OCI-M1 (cell line): ENCODE measurements around the gene MAP7.

Experiments
- DNase-seq: peaks from one replicate; lab custom pipeline; 2025; lab: John Stamatoyannopoulos, UW

MAP7 gene

DNA sequence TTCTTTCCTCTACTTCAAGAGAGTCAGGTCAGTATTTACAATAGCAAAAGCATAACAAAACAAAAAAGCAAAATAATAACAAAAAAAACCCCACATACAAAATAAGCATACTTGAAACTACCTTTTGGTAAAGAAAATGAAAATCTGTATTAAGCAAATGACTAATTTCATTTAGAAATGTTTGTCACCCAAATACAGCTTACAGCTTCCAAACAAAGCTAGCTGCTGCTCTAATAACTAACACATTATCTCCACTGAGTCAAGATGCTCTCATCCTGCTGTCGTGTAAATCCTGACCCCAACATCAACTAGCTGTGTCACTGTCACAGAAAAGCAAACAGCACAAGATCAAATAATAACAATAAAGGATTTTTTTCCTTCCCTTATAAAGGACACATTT is 21.7 kb downstream of the MAP7 start:
- DNase-seq: no peak

- no peak for DNase-seq
These were observed 22.4 kb downstream of the MAP7 start for GRCh38 chr6:136527831-136528230.

DNA sequence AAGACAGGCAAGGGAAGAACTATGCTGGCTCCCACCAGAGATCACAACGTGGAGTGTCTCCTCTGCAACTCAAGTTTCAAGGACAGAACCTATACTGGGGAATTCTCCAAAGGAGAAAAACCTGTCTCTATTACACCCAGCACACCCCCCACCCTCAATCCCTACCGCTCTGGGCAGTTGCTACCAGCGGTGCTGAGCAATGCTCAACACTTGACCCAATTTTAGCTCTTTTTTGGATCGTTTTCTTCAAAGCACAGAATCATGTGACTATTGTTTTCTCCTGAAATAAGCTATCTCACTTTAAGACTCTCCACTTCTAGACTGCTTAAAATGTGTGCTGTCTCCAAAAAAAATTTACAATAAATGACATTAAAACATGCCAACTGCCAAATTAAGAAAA is 23.3 kb downstream of the MAP7 start:
- DNase-seq: no peak

DNA sequence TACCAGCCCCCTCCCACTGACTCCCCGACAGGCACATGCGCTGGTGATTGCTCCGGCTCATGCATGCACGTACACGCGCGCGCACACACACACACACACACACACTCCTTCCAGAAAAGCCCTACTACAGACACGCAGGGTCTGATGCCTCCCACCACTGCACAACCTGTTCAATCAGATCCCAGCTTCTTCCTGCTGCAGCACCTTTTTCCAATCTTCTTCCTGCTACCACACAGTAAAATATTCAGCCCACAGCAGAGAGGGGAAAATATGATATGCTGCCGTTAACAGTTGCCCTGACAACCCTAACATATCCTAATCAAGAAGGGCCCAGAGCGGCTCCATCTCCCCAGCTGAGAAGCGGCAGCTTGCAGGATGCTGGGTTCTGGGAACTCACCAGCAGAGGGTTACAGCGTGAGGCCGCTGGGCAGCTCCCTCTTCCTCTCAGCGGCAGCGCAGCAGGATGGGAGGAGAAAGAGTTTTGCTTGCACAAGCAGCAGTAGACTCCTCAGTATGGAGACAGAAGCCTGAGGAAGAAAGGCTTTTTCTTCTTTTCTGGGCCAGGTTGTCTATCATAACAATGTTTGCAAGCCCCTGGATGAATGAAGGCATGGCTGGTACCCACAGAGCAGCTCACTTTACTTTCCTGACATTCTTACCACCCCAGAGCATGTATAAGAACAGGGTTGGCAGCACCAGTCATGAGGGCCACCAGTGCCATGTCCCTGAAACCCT is 23.9 kb downstream of the MAP7 start:
- DNase-seq: peak; percentile 48

- DNase-seq: no peak
These were observed 24.5 kb downstream of the MAP7 start for GRCh38 chr6:136525586-136526195.

- peak; percentile 67 for DNase-seq
These were observed 25.2 kb downstream of the MAP7 start for GRCh38 chr6:136524936-136525413.

DNA sequence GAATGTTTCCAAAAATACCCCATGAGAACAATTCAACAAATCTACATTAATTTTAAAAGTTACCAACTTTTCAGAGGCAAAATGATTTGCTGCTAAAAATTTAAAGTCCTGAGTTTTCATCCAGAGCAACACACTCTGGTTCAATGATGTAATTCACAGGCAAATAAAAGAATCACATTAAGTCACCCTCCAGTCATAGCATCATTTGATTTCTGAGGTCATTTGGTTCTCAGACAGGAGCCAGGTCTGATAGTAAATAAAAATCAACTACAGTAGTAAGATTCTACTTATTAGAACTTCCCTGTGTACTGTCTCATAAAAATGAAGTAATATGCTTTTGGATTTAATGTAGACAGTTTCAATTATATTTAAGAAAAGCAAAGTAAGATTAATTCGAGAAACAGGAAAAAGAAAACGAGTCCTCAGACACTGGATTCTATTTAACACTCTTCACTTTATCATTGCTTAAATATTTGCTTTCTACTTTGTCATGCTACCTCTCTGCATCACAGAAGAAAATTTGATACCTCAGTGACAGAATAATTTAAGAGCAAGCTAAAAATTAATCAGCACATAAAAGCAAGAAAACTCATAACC is 25.8 kb downstream of the MAP7 start:
- DNase-seq: no peak

- no peak for DNase-seq
These were observed 27.0 kb downstream of the MAP7 start for GRCh38 chr6:136523196-136523595.

DNA sequence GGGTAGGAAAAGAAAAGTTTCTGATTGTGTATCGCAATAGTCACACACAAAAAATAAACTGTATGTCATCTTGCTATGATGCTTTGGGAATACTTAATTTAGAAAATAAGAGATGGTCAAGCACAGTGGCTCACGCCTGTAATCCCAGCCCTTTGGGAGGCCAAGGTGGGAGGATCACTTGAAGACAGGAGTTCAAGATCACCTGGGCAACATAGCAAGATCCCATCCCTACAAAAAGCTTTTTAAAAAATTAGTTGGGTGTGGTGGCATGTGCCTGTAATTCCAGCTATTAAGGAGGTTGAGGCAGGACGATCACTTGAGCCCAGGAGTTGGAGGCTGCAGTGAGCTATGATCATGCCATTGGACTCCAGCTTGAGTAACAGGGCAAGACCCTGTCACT is 27.6 kb downstream of the MAP7 start:
- DNase-seq: no peak

GRCh38 chr6:136521911-136522310 is 28.3 kb downstream of the MAP7 start:
- no peak for DNase-seq

DNA sequence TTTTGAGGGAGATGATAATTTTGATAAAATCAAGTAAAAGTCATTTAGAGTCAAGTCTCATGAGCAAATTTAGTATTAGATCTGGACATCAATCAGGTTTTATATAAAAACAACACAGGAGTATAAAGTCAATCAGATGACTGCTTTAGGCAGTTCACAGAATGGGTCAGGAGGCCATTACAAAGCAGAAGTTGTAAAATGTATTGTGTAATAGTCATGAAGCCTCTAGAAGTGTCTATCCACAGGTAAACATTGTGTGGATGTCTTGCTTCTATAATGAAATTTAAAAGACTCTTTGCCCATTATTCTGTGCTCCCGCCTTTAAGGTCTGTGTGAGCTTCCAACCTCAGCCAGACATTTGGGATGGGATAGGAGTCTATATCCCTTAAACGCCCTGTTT is 28.8 kb downstream of the MAP7 start:
- peak; percentile 22 for DNase-seq

DNA sequence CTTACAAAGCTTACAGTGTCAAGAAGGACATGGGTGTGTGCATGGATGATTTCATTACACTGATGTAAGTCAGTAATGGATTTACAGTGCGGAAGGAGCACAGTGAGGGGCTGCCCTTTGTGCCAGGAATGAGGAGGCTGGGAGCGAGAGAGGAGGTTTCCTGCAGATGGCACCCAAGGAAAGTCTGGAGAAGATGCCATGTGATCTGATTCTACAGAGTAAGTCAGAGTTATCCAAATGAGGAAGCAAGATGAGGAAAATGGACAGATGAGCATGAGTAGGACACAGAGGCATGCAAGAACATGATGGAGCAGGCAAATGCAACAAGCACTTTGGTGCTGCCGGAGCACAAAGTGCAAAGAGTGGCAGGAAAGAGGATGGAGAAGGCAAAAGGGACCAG is 29.7 kb downstream of the MAP7 start:
- DNase-seq: no peak

DNA sequence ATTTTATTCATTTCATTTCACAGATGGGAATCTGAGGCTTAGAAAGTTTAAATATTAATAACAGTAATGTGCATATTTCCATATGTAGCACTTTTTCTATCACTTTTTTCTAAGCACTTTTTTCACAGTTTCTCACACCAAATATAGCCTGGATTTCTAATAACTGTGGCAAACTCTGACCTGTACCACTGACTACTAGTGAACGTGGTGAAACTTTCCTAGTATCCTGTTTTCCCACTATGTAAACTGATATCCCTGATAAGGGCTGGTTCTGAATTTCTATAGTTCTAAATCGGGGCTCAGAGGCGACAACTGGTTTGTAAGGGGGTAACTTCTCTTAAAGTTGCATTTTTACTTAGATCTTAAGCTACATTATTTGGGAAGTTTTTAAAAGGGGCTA is 32.6 kb downstream of the MAP7 start:
- DNase-seq: no peak

DNA sequence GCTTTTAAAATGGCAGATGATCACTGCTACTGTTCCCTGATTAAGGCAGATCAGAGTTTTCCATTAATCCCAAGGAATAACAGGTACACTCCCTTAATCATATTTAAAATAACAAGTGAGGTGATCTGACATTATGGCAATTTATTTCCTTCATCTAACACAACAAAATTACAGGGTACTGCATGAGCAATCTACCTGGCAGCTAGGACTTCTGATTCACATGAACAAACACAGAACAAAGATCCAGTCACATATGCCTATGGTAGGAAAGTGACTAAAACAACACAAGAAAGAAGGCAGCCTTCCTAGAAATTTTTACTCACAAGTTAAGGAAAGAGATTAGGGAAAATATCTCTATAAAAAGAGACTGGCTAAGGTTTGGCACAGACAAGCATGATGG is 33.2 kb downstream of the MAP7 start:
- no peak for DNase-seq

DNA sequence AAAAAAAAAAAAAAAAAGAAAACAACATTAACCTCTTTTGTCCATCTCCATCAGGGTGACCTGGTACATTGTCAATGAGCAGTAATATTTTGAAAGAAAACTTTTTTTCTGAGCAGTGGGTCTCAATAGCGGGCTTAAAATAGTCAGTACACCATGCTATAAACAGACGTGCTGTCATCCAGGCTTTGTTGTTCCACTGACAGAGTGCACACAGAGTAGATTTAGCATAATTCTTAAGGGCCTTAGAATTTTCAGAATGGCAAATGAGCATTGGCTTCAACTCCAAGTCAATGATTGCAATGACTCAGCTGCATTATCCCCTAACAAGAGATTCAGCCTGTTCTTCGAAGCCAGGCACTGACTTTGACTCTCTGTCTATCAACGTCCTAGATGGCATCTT is 35.6 kb downstream of the MAP7 start:
- no peak for DNase-seq

DNA sequence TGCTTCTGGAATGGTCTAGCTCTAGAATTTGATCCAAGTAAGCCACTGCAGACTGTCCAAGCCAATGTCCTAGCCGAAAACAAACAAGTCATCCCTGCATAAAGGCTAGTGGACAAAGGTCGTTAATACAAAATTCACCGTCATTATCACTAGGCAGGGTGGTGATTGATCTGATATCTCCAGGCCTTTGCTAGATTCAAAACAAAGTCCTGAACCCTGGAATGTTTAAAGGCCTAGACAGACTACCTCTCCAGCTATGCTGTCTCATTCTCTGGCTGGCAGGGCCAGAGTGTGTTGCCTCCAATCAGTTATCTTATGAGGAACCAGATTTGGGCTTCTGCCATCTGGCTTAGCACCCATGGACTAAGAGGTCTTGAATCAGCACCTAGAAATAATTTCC is 38.3 kb downstream of the MAP7 start:
- DNase-seq: peak; percentile 54

GRCh38 chr6:136511397-136511796 is 38.8 kb downstream of the MAP7 start:
- no peak for DNase-seq

- DNase-seq: no peak
These were observed 39.4 kb downstream of the MAP7 start for GRCh38 chr6:136510782-136511181.

DNA sequence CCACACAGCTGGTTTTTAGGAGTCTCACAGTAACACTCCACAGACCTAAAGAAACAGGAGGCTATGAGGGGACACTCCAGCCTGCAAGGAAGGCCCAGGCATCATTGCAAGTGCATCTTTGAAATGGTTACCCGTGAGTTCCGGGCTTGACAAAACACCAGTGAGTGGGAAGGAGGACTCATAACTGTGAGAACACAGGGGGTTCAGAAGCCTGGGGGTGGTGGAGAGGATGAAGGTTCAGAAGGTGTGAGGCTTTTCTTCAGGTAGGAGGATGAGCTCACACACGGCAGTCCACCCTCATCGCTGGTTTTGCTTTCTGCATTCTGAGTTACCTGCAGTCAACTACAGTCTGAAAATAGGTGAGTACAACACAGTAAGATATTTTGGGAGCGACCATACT is 39.9 kb downstream of the MAP7 start:
- no peak for DNase-seq

- peak; percentile 73 for DNase-seq
These were observed 41.4 kb downstream of the MAP7 start for GRCh38 chr6:136508725-136509392.

DNA sequence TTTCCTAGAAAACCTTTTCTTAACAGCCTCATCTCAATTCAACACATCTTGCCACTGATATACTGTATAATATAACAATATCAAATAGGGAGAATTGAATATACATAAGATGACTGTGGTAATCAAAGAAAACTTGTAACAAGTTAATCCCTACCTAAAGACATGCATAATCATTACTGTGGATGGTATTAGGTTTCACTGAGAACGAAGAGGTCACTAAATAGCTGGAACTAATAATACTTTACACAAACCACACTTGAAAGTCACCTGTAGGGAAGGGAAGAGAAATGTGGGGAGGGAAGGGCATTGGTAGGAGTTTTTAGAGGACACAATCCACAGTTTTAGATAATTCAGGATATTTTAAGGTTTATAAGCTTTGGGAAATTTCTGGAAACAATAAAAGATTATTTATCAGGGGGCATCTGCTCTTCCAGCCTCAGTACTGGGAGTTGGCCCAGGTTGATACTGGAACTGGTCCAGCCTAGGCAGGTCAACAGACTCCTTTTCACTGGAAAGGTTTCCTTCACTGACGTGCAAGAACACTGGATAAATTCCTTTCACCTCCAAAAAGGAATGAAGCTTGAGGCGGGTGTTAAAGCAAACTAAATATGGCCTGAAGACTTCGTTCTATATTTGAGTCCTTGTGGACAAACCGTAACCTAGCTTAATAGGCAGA is 44.0 kb downstream of the MAP7 start:
- no peak for DNase-seq

GRCh38 chr6:136503303-136504029 is 46.8 kb downstream of the MAP7 start:
- DNase-seq: no peak
